HG02571 (cell line): ENCODE data around the gene HSD17B1.
"Not testable (repeated sequence)": the region's sequence is repeated elsewhere in the genome, so short reads cannot be mapped to it uniquely, and the experiment has no call there.

ENCODE experiments used
- ATAC-seq: cut with Tn5 transposase; IDR thresholded peaks from one replicate; pipeline ENCODE4 v1.9.1; 2021; ENCODE audit warnings: mild to moderate bottlenecking, moderate library complexity; ENCODE audit not compliant: unreplicated experiment

Gene HSD17B1

GRCh38 chr17:42545755-42546505 lies 6.8 kb upstream of the HSD17B1 start:
- not testable (repeated sequence) for ATAC-seq

- no peak for ATAC-seq
Observed at GRCh38 chr17:42547001-42547461, 5.7 kb upstream of the HSD17B1 start.

- ATAC-seq, result no peak
Observed at GRCh38 chr17:42547698-42548069, 5.0 kb upstream of the HSD17B1 start.

GRCh38 chr17:42548070-42548837 lies 4.5 kb upstream of the HSD17B1 start:
- ATAC-seq, result peak; percentile 50

GRCh38 chr17:42548993-42549755 lies 3.5 kb upstream of the HSD17B1 start:
- no peak for ATAC-seq

GRCh38 chr17:42553161-42553818 lies 567 bp downstream of the HSD17B1 start:
- ATAC-seq, result no peak

- no peak for ATAC-seq
Observed at GRCh38 chr17:42553866-42554249, 1.1 kb downstream of the HSD17B1 start.

- ATAC-seq, result peak; percentile 71
Observed at GRCh38 chr17:42554250-42555121, 1.8 kb downstream of the HSD17B1 start.

- ATAC-seq, result no peak
Observed at GRCh38 chr17:42555122-42555622, 2.4 kb downstream of the HSD17B1 start.

- ATAC-seq, result not testable (repeated sequence)
Observed at GRCh38 chr17:42555961-42556617, 3.4 kb downstream of the HSD17B1 start.

GRCh38 chr17:42559075-42559474 lies 6.4 kb downstream of the HSD17B1 start:
- no peak for ATAC-seq

GRCh38 chr17:42560246-42560645 lies 7.5 kb downstream of the HSD17B1 start:
- no peak for ATAC-seq

- no peak for ATAC-seq
Observed at GRCh38 chr17:42561897-42562387, 9.2 kb downstream of the HSD17B1 start, which contains the start of gene COASY. TSS of gene COASY (plus strand) at chr17:42562148. CDS start at chr17:42562623, 475 bp downstream.

- no peak for ATAC-seq
Observed at GRCh38 chr17:42562388-42563142, 9.8 kb downstream of the HSD17B1 start.

- no peak for ATAC-seq
Observed at GRCh38 chr17:42563143-42563509, 10.4 kb downstream of the HSD17B1 start.

- ATAC-seq, result no peak
Observed at GRCh38 chr17:42563543-42563942, 10.8 kb downstream of the HSD17B1 start.

GRCh38 chr17:42563950-42564349 lies 11.2 kb downstream of the HSD17B1 start:
- ATAC-seq, result no peak

GRCh38 chr17:42564815-42565522 lies 12.2 kb downstream of the HSD17B1 start:
- no peak for ATAC-seq
